GM12878 (cell line): ENCODE results near the gene ATP13A1. TPM values are rescaled to one million over a fixed set of nuclear protein-coding genes. Genes with fewer than 3 reads are reported as not detected.
A peak's percentile ranks its signal among the peaks of the same experiment; 100 is the strongest.

Experiments used
- CBX3 ChIP-seq: fragments of 200-600 bp; sonication (generic); IDR thresholded peaks from 2 replicates; pipeline ENCODE4 v1.6.1; 2016; ENCODE audit warnings: low read depth, borderline replicate concordance
- CBX5 ChIP-seq: sonication (generic); IDR thresholded peaks from 2 replicates; pipeline ENCODE4 v1.6.1; 2016; ENCODE audit warnings: low read depth, moderate library complexity, mild to moderate bottlenecking, inconsistent platforms
- IKZF1 ChIP-seq: fragments of 450-650 bp; conservative IDR thresholded peaks from 2 replicates; pipeline ENCODE4 v1.6.1; 2017; ENCODE audit warnings: antibody characterized with exemption, mild to moderate bottlenecking
- IKZF2 ChIP-seq, 2 experiments: fragments of 450-650 bp; IDR thresholded peaks; 2 replicates each; pipeline ENCODE4 v1.6.1; 2017; ENCODE audit warnings: mild to moderate bottlenecking in 2 of 2, moderate library complexity in 2 of 2
- MTA3 ChIP-seq: IDR thresholded peaks from 2 replicates; pipeline ENCODE4 v1.6.1; 2012; ENCODE audit warnings: low read length, inconsistent platforms, borderline replicate concordance
- MYC ChIP-seq: IDR thresholded peaks from 2 replicates; pipeline ENCODE4 v1.6.1; 2011; ENCODE audit warnings: mild to moderate bottlenecking, low read length, moderate library complexity, inconsistent platforms; ENCODE audit not compliant: insufficient read depth, insufficient replicate concordance, insufficient read length, severe bottlenecking
- NFIC ChIP-seq: IDR thresholded peaks from 2 replicates; pipeline ENCODE4 v1.6.1; 2012; ENCODE audit warnings: low read depth, mild to moderate bottlenecking, inconsistent platforms, low read length, moderate library complexity
- NR2F1 ChIP-seq: fragments of 450-650 bp; conservative IDR thresholded peaks from 2 replicates; pipeline ENCODE4 v1.6.1; 2017; ENCODE audit warnings: mild to moderate bottlenecking
- POLR2A ChIP-seq: IDR thresholded peaks from 2 replicates; pipeline ENCODE4 v1.6.1; 2011; ENCODE audit warnings: low read depth, mild to moderate bottlenecking, low read length
- RFX5 ChIP-seq: IDR thresholded peaks from 2 replicates; pipeline ENCODE4 v1.6.1; 2011; ENCODE audit warnings: low read depth, low read length, improper control_type of control experiment
- RUNX3 ChIP-seq: IDR thresholded peaks from 2 replicates; pipeline ENCODE4 v1.6.1; 2012; ENCODE audit warnings: low read length, inconsistent platforms
- SRF ChIP-seq, 2 experiments: IDR thresholded peaks; 2 replicates each; pipeline ENCODE4 v1.6.1; 2011; ENCODE audit warnings: low read depth in 2 of 2, low read length in 2 of 2, mild to moderate bottlenecking in 1 of 2, moderate library complexity in 1 of 2
- TCF3 ChIP-seq: IDR thresholded peaks from 2 replicates; pipeline ENCODE4 v1.6.1; 2012; ENCODE audit warnings: low read depth, mild to moderate bottlenecking, low read length, borderline replicate concordance; ENCODE audit not compliant: insufficient read depth
- YBX1 ChIP-seq: fragments of 450-650 bp; IDR thresholded peaks from 2 replicates; pipeline ENCODE4 v1.6.1; 2016; ENCODE audit warnings: antibody characterized with exemption
- YY1 ChIP-seq: IDR thresholded peaks from 2 replicates; pipeline ENCODE4 v1.6.1; 2011; ENCODE audit warnings: low read depth, mild to moderate bottlenecking, low read length
- polyA plus RNA-seq, 11 experiments: library from polyadenylated mRNA; depleted of rRNA in 4 of 11; unstranded in 6 of 11; stranded (reverse) in 5 of 11; fragments of >200 nt; fragmentation: Nextera tagmentation in 4 of 11; fragmentation: Illumina TruSeq in 1 of 11; extraction: Ambion mirVana in 4 of 11; extraction: Trizol in 1 of 11; gene quantifications; 1 replicate in 1 of 11; 2 replicates in 10 of 11; pipeline versions ENCODE4 v1.2.1 to v1.2.3, GENCODE V29; 2011 to 2016; ENCODE audit warnings: inconsistent platforms in 2 of 11, missing spikeins in 2 of 11, low read depth in 1 of 11
- total RNA-seq, 4 experiments: library from RNA; depleted of rRNA in 3 of 4; stranded (reverse); fragments of >200 nt in 3 of 4; fragmentation: Illumina TruSeq in 1 of 4; extraction: Trizol in 1 of 4; gene quantifications; 2 replicates each; pipeline versions ENCODE4 v1.2.1 to v1.2.3, GENCODE V29; 2013 to 2021
- TF ChIP-seq, protein P1 (sequence below): fragments of 150-350 bp; IDR thresholded peaks from 2 replicates; pipeline ENCODE4 v1.6.1; 2016; ENCODE audit warnings: low read depth, low read length
- TF ChIP-seq, protein P2 (sequence below): fragments of 450-650 bp; formaldehyde crosslinking; IDR thresholded peaks from 2 replicates; pipeline ENCODE4 v1.5.0; 2022; ENCODE audit warnings: mild to moderate bottlenecking, missing genetic modification characterization

Gene ATP13A1
- total and polyA plus RNA-seq, 10 of the 15 experiments (the other 5 are each of a cell fraction or from before 2014, with no cell fraction given) = 0.37 to 91.0 (median 29.8) TPM

DNA sequence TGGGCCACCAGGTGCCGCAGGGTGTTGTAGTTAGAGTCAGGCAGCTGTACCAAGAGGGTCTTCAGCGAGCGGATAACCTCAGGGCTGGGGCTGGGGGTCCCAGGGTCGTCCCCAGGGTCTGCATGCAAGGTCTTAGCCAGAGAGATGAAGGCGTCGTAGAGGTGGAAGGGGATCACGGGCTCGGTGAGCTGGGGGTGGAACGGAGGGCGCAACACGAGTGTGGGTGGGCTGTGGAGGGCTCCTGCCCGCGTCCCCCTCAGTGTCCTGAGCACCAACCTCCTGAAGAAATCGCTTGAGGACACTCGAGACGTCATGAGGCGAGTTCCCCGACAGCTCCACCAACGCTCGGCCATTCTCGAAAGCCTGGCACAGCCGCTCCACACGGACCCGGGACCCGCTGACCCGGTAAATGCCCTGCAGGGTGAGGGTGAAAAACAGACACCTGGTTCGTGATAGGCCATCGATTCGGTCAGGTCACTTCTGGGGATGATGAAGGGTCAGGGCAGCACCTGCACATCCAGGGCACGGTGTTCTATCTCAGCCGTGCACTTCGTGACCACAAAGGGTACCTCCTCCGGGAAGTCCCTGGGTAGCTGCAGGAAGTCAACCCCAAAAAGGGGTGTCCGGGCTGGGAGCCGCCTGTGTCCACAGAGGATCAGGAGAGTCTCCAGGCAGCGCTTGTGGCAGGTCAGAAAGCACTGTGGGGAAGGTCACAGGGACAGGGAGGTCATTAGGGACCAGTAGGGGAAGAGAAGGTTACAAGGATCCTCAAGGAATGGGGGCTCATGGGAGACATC lies 28.8 kb downstream of the ATP13A1 start (continued):
- TF ChIP-seq, protein P1, sequence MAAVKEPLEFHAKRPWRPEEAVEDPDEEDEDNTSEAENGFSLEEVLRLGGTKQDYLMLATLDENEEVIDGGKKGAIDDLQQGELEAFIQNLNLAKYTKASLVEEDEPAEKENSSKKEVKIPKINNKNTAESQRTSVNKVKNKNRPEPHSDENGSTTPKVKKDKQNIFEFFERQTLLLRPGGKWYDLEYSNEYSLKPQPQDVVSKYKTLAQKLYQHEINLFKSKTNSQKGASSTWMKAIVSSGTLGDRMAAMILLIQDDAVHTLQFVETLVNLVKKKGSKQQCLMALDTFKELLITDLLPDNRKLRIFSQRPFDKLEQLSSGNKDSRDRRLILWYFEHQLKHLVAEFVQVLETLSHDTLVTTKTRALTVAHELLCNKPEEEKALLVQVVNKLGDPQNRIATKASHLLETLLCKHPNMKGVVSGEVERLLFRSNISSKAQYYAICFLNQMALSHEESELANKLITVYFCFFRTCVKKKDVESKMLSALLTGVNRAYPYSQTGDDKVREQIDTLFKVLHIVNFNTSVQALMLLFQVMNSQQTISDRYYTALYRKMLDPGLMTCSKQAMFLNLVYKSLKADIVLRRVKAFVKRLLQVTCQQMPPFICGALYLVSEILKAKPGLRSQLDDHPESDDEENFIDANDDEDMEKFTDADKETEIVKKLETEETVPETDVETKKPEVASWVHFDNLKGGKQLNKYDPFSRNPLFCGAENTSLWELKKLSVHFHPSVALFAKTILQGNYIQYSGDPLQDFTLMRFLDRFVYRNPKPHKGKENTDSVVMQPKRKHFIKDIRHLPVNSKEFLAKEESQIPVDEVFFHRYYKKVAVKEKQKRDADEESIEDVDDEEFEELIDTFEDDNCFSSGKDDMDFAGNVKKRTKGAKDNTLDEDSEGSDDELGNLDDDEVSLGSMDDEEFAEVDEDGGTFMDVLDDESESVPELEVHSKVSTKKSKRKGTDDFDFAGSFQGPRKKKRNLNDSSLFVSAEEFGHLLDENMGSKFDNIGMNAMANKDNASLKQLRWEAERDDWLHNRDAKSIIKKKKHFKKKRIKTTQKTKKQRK = no peak
- TF ChIP-seq NFIC (no peak), RFX5 (no peak), CBX5 (no peak), TCF3 (no peak), SRF (IDR thresholded peaks at IDR 0.05; ENCODE audit: low read depth in 2 of 2, low read length in 2 of 2) (peak in 1 of 2 experiments; percentile 54; a peak in 1 of 4 replicates), MYC (no peak), IKZF1 (no peak), MTA3 (no peak), CBX3 (no peak), NR2F1 (0 out of 2 replicates have a peak, but pooled peaks have one; percentile 3), RUNX3 (0 out of 2 replicates have a peak, but pooled peaks have one; percentile 19), YY1 (no peak), YBX1 (no peak), IKZF2 (IDR thresholded peaks at IDR 0.05) (no peak), POLR2A (peak; percentile 29; the same call in 1 of the 2 replicates)
- TF ChIP-seq, protein P2, sequence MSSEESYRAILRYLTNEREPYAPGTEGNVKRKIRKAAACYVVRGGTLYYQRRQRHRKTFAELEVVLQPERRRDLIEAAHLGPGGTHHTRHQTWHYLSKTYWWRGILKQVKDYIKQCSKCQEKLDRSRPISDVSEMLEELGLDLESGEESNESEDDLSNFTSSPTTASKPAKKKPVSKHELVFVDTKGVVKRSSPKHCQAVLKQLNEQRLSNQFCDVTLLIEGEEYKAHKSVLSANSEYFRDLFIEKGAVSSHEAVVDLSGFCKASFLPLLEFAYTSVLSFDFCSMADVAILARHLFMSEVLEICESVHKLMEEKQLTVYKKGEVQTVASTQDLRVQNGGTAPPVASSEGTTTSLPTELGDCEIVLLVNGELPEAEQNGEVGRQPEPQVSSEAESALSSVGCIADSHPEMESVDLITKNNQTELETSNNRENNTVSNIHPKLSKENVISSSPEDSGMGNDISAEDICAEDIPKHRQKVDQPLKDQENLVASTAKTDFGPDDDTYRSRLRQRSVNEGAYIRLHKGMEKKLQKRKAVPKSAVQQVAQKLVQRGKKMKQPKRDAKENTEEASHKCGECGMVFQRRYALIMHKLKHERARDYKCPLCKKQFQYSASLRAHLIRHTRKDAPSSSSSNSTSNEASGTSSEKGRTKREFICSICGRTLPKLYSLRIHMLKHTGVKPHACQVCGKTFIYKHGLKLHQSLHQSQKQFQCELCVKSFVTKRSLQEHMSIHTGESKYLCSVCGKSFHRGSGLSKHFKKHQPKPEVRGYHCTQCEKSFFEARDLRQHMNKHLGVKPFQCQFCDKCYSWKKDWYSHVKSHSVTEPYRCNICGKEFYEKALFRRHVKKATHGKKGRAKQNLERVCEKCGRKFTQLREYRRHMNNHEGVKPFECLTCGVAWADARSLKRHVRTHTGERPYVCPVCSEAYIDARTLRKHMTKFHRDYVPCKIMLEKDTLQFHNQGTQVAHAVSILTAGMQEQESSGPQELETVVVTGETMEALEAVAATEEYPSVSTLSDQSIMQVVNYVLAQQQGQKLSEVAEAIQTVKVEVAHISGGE (CRISPR knock-in tag) = no peak
- TF ChIP-seq, all 136 proteins: peak for 4
